SK-N-SH treated with all-trans-retinoic acid at 6 μM for 48 hours (cell line): Measurements from ENCODE around the gene TMTC3.
"Not testable (repeated sequence)": the region's sequence is repeated elsewhere in the genome, so short reads cannot be mapped to it uniquely, and the experiment has no call there.

Source experiments
- ATAC-seq: fragments of 200-7000 bp; cut with Tn5 transposase; 3 replicates; pipeline ENCODE4 v1.9.1; 2020; ENCODE audit warnings: mild to moderate bottlenecking, moderate library complexity
- CREB5 ChIP-seq: fragments of 250-450 bp; sonication (Bioruptor Pico); IDR thresholded peaks from 2 replicates; pipeline ENCODE4 v1.5.1; 2020; ENCODE audit warnings: low read depth, mild to moderate bottlenecking, moderate library complexity
- CSDC2 ChIP-seq: fragments of 250-450 bp; sonication (Bioruptor Pico); IDR thresholded peaks from 2 replicates; pipeline ENCODE4 v1.5.0; 2020; ENCODE audit warnings: mild to moderate bottlenecking, moderate library complexity
- CSRNP3 ChIP-seq: fragments of 250-450 bp; sonication (Bioruptor Pico); IDR thresholded peaks from 2 replicates; pipeline ENCODE4 v1.5.1; 2021; ENCODE audit warnings: mild to moderate bottlenecking, moderate library complexity
- ESRRG ChIP-seq: fragments of 250-450 bp; sonication (Bioruptor Pico); IDR thresholded peaks from 2 replicates; pipeline ENCODE4 v1.6.1; 2021; ENCODE audit warnings: mild to moderate bottlenecking
- GLIS3 ChIP-seq: fragments of 250-450 bp; sonication (Bioruptor Pico); IDR thresholded peaks from 2 replicates; pipeline ENCODE4 v1.5.0; 2020; ENCODE audit warnings: mild to moderate bottlenecking, moderate library complexity
- ISL1 ChIP-seq: fragments of 250-450 bp; sonication (Bioruptor Pico); IDR thresholded peaks from 2 replicates; pipeline ENCODE4 v2.1.2; 2022; ENCODE audit warnings: mild to moderate bottlenecking, moderate library complexity
- OSR1 ChIP-seq: fragments of 250-450 bp; sonication (Bioruptor Pico); IDR thresholded peaks from 2 replicates; pipeline ENCODE4 v1.8.0; 2022; ENCODE audit warnings: moderate library complexity, mild to moderate bottlenecking, inconsistent platforms
- PATZ1 ChIP-seq: fragments of 250-450 bp; sonication (Bioruptor Pico); IDR thresholded peaks from 2 replicates; pipeline ENCODE4 v1.8.0; 2020; ENCODE audit warnings: mild to moderate bottlenecking, moderate library complexity, borderline replicate concordance
- POU6F1 ChIP-seq: fragments of 250-450 bp; sonication (Bioruptor Pico); IDR thresholded peaks from 2 replicates; pipeline ENCODE4 v1.8.0; 2021; ENCODE audit warnings: low read depth, mild to moderate bottlenecking, moderate library complexity, borderline replicate concordance
- RARB ChIP-seq: fragments of 250-450 bp; sonication (Bioruptor Pico); IDR thresholded peaks from 2 replicates; pipeline ENCODE4 v1.8.0; 2021; ENCODE audit warnings: mild to moderate bottlenecking, moderate library complexity
- SNAI2 ChIP-seq: fragments of 250-450 bp; sonication (Bioruptor Pico); IDR thresholded peaks from 2 replicates; pipeline ENCODE4 v1.5.0; 2020; ENCODE audit warnings: mild to moderate bottlenecking, moderate library complexity
- TCF4 ChIP-seq: fragments of 250-450 bp; sonication (Bioruptor Pico); IDR thresholded peaks from 2 replicates; pipeline ENCODE4 v1.8.0; 2021; ENCODE audit warnings: mild to moderate bottlenecking, moderate library complexity, borderline replicate concordance
- TOX ChIP-seq: fragments of 250-450 bp; sonication (Bioruptor Pico); IDR thresholded peaks from 2 replicates; pipeline ENCODE4 v1.8.0; 2021; ENCODE audit warnings: mild to moderate bottlenecking, moderate library complexity, borderline replicate concordance
- TSHZ2 ChIP-seq: fragments of 250-450 bp; sonication (Bioruptor Pico); IDR thresholded peaks from 2 replicates; pipeline ENCODE4 v1.5.0; 2020; ENCODE audit warnings: mild to moderate bottlenecking, moderate library complexity
- ZFP30 ChIP-seq: fragments of 450-650 bp; formaldehyde crosslinking; IDR thresholded peaks from 2 replicates; pipeline ENCODE4 v1.5.0; 2022; ENCODE audit warnings: mild to moderate bottlenecking, moderate library complexity
- ZNF8 ChIP-seq: fragments of 450-650 bp; formaldehyde crosslinking; IDR thresholded peaks from 2 replicates; pipeline ENCODE4 v1.5.0; 2020; ENCODE audit warnings: mild to moderate bottlenecking, moderate library complexity

The TMTC3 gene

GRCh38 chr12:88139711-88140110 lies 2.4 kb upstream of the TMTC3 start:
- ATAC-seq, result not testable (repeated sequence)

- ATAC-seq, result peak; percentile 6
- TF ChIP-seq ZNF8 (CRISPR knock-in tag), result 0 out of 2 replicates have a peak, but pooled peaks have one; percentile 27
- TF ChIP-seq ISL1 (CRISPR knock-in tag), result no peak
Observed at GRCh38 chr12:88141425-88141773, 708 bp upstream of the TMTC3 start.

- peak; percentile 9 for ATAC-seq
- TF ChIP-seq POU6F1 (CRISPR knock-in tag) (no peak), TOX (CRISPR knock-in tag) (no peak), CREB5 (CRISPR knock-in tag) (no peak), OSR1 (CRISPR knock-in tag) (no peak), CSRNP3 (CRISPR knock-in tag) (no peak), CSDC2 (CRISPR knock-in tag) (no peak), GLIS3 (CRISPR knock-in tag) (no peak), TSHZ2 (CRISPR knock-in tag) (no peak), RARB (CRISPR knock-in tag) (no peak), PATZ1 (CRISPR knock-in tag) (no peak)
Observed at GRCh38 chr12:88142610-88142991, 494 bp downstream of the TMTC3 start.

GRCh38 chr12:88144037-88144436 lies 1.9 kb downstream of the TMTC3 start:
- TF ChIP-seq PATZ1 (CRISPR knock-in tag) (no peak), TOX (CRISPR knock-in tag) (no peak), ISL1 (CRISPR knock-in tag) (no peak), POU6F1 (CRISPR knock-in tag) (no peak), SNAI2 (CRISPR knock-in tag) (no peak), ZFP30 (CRISPR knock-in tag) (no peak), ESRRG (CRISPR knock-in tag) (no peak), TCF4 (CRISPR knock-in tag) (no peak)
- no peak for ATAC-seq
